ENCODE data around the gene DEUP1.

The DEUP1 gene

DNA sequence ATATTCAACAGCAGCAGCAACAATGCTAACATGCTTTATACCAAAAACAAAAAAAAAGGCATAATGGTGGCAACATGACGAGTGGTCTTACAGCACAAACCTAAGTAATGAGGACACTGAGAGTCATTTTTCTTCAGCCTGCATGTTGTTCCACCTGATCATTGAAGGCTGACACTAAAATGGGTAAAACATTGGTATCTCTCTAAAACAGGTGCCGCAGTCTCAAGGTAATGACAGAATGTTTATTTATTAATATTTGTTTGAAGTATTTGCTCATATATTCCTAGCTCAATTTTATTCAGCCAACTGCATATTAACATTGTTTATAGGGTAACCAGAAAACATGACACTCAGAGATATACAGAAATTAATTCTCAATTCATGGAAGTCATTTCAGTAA is 8.3 kb upstream of the DEUP1 start:
- H3K79me2 ChIP-seq (ENCODE audit: insufficient read depth, low read depth): no peaks in the 10 kb centered on the region
- no peak overlapping the region for H3K4me2 ChIP-seq
- H3K27ac ChIP-seq: no peak overlapping the region
- no peaks in the 10 kb centered on the region for H3K36me3 ChIP-seq (ENCODE audit: insufficient read depth)
- no peaks in the 10 kb centered on the region for H3K4me1 ChIP-seq (ENCODE audit: low read depth, poor library complexity, severe bottlenecking)
- H4K20me1 ChIP-seq (ENCODE audit: insufficient read depth): no peaks in the 10 kb centered on the region
- TF ChIP-seq, protein P1, sequence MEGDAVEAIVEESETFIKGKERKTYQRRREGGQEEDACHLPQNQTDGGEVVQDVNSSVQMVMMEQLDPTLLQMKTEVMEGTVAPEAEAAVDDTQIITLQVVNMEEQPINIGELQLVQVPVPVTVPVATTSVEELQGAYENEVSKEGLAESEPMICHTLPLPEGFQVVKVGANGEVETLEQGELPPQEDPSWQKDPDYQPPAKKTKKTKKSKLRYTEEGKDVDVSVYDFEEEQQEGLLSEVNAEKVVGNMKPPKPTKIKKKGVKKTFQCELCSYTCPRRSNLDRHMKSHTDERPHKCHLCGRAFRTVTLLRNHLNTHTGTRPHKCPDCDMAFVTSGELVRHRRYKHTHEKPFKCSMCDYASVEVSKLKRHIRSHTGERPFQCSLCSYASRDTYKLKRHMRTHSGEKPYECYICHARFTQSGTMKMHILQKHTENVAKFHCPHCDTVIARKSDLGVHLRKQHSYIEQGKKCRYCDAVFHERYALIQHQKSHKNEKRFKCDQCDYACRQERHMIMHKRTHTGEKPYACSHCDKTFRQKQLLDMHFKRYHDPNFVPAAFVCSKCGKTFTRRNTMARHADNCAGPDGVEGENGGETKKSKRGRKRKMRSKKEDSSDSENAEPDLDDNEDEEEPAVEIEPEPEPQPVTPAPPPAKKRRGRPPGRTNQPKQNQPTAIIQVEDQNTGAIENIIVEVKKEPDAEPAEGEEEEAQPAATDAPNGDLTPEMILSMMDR (conservative IDR thresholded peaks at IDR 0.05; ENCODE audit: low read depth, low read length): no peak
- no peak overlapping the region for H3K9ac ChIP-seq
- no peaks in the 10 kb centered on the region for H3K27me3 ChIP-seq (ENCODE audit: insufficient read depth, low read depth)
- H2AFZ ChIP-seq (ENCODE audit: low read depth): no peak overlapping the region
- no peak overlapping the region for H3K4me3 ChIP-seq (IDR thresholded peaks at IDR 0.05; ENCODE audit: insufficient read depth, low read depth, low read length)

DNA sequence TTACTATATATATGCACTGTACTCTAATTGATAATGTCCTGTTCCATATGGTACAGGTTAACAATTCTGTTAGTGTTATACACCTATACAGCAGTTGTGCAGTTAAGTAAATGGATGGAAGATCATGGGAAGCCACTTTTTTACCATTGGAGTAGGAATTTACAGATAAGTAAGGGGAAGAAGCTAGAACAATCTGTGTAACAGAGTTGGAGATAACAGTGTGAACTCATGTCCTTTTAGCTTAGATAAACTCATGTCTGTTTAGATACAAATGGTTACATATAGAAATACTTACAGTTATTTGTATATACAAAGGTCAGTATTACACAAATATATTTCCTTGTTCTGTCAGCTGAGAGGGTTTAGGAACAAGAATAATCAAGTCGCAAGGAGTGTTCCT is 6.8 kb upstream of the DEUP1 start:
- Histone ChIP-seq H3K27ac (no peak overlapping the region), H3K4me2 (no peak overlapping the region), H3K27me3 (ENCODE audit: insufficient read depth, low read depth) (no peaks in the 10 kb centered on the region), H3K4me3 (IDR thresholded peaks at IDR 0.05; ENCODE audit: insufficient read depth, low read depth, low read length) (no peak overlapping the region), H3K9ac (no peak overlapping the region), H2AFZ (ENCODE audit: low read depth) (no peak overlapping the region), H3K36me3 (ENCODE audit: insufficient read depth) (no peaks in the 10 kb centered on the region), H4K20me1 (ENCODE audit: insufficient read depth) (no peaks in the 10 kb centered on the region), H3K4me1 (ENCODE audit: low read depth, poor library complexity, severe bottlenecking) (no peaks in the 10 kb centered on the region), H3K79me2 (ENCODE audit: insufficient read depth, low read depth) (no peaks in the 10 kb centered on the region)
- TF ChIP-seq, protein P1 (conservative IDR thresholded peaks at IDR 0.05; ENCODE audit: low read depth, low read length): no peak

DNA sequence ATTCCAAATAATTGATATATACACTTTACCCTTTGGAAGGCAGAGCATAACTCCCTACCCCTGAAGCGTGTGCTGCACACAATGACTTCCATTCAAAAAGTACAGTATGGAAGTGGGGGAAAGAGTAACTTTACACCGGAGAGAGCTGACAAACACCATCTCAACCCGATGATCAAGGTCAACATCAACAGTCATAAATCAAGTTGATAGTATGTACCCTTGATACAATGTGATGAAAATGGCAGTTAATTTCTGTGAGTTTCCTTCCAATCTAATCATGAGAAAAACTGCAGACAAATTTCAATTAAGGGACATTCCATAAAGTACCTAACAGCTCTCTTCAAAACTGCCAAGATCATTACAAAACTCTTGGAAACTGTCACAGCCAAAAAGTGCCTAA is 6.0 kb upstream of the DEUP1 start:
- H3K27me3 ChIP-seq (ENCODE audit: insufficient read depth, low read depth): no peaks in the 10 kb centered on the region
- no peak overlapping the region for H3K27ac ChIP-seq
- H3K79me2 ChIP-seq (ENCODE audit: insufficient read depth, low read depth): no peaks in the 10 kb centered on the region
- no peak overlapping the region for H3K9ac ChIP-seq
- no peaks in the 10 kb centered on the region for H3K36me3 ChIP-seq (ENCODE audit: insufficient read depth)
- H4K20me1 ChIP-seq (ENCODE audit: insufficient read depth): no peaks in the 10 kb centered on the region
- H3K4me2 ChIP-seq: no peak overlapping the region
- H3K4me1 ChIP-seq (ENCODE audit: low read depth, poor library complexity, severe bottlenecking): no peaks in the 10 kb centered on the region
- no peak overlapping the region for H3K4me3 ChIP-seq (IDR thresholded peaks at IDR 0.05; ENCODE audit: insufficient read depth, low read depth, low read length)
- TF ChIP-seq, protein P1 (conservative IDR thresholded peaks at IDR 0.05; ENCODE audit: low read depth, low read length): no peak
- H2AFZ ChIP-seq (ENCODE audit: low read depth): no peak overlapping the region

DNA sequence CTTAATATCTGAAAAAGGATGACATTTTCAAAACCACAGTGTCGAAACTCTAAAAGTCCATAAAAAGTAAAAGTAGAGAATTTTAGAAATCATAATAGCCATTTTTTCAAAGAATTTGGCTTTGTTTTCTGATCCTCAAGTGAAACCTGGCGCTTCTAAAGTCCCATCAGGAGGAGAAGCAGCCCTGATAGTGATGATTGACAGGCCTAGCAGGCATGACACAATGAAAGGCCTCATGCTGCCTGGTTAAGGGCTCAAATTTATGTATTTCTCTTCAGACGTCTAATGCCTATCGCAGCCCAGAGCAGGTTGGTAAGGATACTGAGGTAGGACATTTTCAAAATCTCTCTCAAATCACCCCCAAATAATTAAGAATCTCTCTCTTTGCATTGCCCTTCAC is 3.9 kb upstream of the DEUP1 start:
- TF ChIP-seq, protein P1 (conservative IDR thresholded peaks at IDR 0.05; ENCODE audit: low read depth, low read length): no peak

More for the DNA sequence above, 3.9 kb upstream of the DEUP1 start:
- H3K79me2 ChIP-seq (ENCODE audit: insufficient read depth, low read depth): no peaks in the 10 kb centered on the region
- H3K36me3 ChIP-seq (ENCODE audit: insufficient read depth): no peaks in the 10 kb centered on the region
- no peak overlapping the region for H3K4me2 ChIP-seq
- H2AFZ ChIP-seq (ENCODE audit: low read depth): no peak overlapping the region
- no peak overlapping the region for H3K27ac ChIP-seq
- no peak overlapping the region for H3K9ac ChIP-seq
- no peak overlapping the region for H3K4me3 ChIP-seq (IDR thresholded peaks at IDR 0.05; ENCODE audit: insufficient read depth, low read depth, low read length)
- no peaks in the 10 kb centered on the region for H3K27me3 ChIP-seq (ENCODE audit: insufficient read depth, low read depth)
- no peaks in the 10 kb centered on the region for H4K20me1 ChIP-seq (ENCODE audit: insufficient read depth)
- H3K4me1 ChIP-seq (ENCODE audit: low read depth, poor library complexity, severe bottlenecking): no peaks in the 10 kb centered on the region
